GM12878 (cell line): ENCODE measurements around the gene IFNAR1. TPM values are rescaled to one million over a fixed set of nuclear protein-coding genes. Genes with fewer than 3 reads are reported as not detected.
A peak's percentile ranks its signal among the peaks of the same experiment; 100 is the strongest.

Source experiments
- ATAC-seq: fragments of 200-7000 bp; cut with Tn5 transposase; 3 replicates; pipeline ENCODE4 v1.9.1; 2020; ENCODE audit warnings: mild to moderate bottlenecking, moderate library complexity
- BruUV-seq: library from RNA; stranded (reverse); fragments of 400-500 nt; replicated peaks from 2 replicates; lab custom pipeline; 2021; lab: Mats Ljungman, UMichigan
- CTCF ChIA-PET: fragments of 300-600 bp; sonication (Branson Sonifier 250); formaldehyde crosslinking; extraction: SDS; loops from one replicate; lab custom pipeline; 2021; ENCODE audit warnings: inconsistent platforms; lab: Yijun Ruan, JAX
- POLR2A ChIA-PET: fragments of 350-600 bp; formaldehyde crosslinking; extraction: SDS; loops from one replicate; lab custom pipeline; 2021; ENCODE audit warnings: inconsistent platforms; lab: Charles Lee
- RAD21 ChIA-PET: fragments of 300-600 bp; sonication (Branson Sonifier 250); formaldehyde crosslinking; loops from one replicate; lab custom pipeline; 2023; ENCODE audit warnings: antibody characterized with exemption; ENCODE audit not compliant: unreplicated experiment; lab: Charles Lee
- SMC1A ChIA-PET: fragments of 300-600 bp; sonication (Branson Sonifier 250); formaldehyde crosslinking; loops from one replicate; lab custom pipeline; 2023; ENCODE audit not compliant: unreplicated experiment, uncharacterized antibody; lab: Charles Lee
- DNase-seq: peaks from one replicate; pipeline ENCODE4 v3.0.0-alpha.2; 2011; ENCODE audit warnings: low read depth, low spot score
- FAIRE-seq: peaks from 3 replicates; lab custom pipeline; 2011; peaks lifted over from hg19 to GRCh38; lab: Jason Lieb, UNC
- H2AFZ ChIP-seq: 2 replicates; pipeline ENCODE4 v1.6.0; 2011; ENCODE audit warnings: low read depth, low read length, control low read depth; ENCODE audit not compliant: control insufficient read depth
- H3K27ac ChIP-seq: 2 replicates; pipeline ENCODE4 v1.5.1; 2011; ENCODE audit warnings: control low read depth; ENCODE audit not compliant: control insufficient read depth, insufficient read depth
- H3K27me3 ChIP-seq, 2 experiments: replicated peaks in 1 of 2; 2 replicates each; pipeline versions ENCODE4 v1.6.0 to v1.6.1; 2011; ENCODE audit warnings: low read length in 1 of 2; ENCODE audit not compliant: control insufficient read depth in 2 of 2, insufficient read depth in 2 of 2
- H3K36me3 ChIP-seq, 2 experiments: 2 replicates each; pipeline ENCODE4 v1.5.1; 2011; ENCODE audit warnings: low read length in 1 of 2; ENCODE audit not compliant: control insufficient read depth in 2 of 2, insufficient read depth in 2 of 2
- H3K4me1 ChIP-seq: 2 replicates; pipeline ENCODE4 v1.6.1; 2011; ENCODE audit warnings: mild to moderate bottlenecking, low read length, moderate library complexity, mixed read lengths; ENCODE audit not compliant: control insufficient read depth, insufficient read depth
- H3K4me2 ChIP-seq: 2 replicates; pipeline ENCODE4 v1.6.0; 2011; ENCODE audit warnings: control low read depth; ENCODE audit not compliant: control insufficient read depth, insufficient read depth
- H3K4me3 ChIP-seq: fragments of 200-600 bp; sonication (generic); 2 replicates; pipeline ENCODE4 v1.5.1; 2016
- H3K79me2 ChIP-seq: 2 replicates; pipeline ENCODE4 v1.6.0; 2011; ENCODE audit warnings: low read length; ENCODE audit not compliant: control insufficient read depth, insufficient read depth
- H3K9ac ChIP-seq: 2 replicates; pipeline ENCODE4 v1.8.0; 2011; ENCODE audit warnings: low read length, control low read depth, mixed read lengths; ENCODE audit not compliant: control insufficient read depth, insufficient read depth
- H3K9me3 ChIP-seq: replicated peaks from 3 replicates; pipeline ENCODE4 v1.5.1; 2011; ENCODE audit warnings: mild to moderate bottlenecking, low read length; ENCODE audit not compliant: control insufficient read depth, insufficient read depth
- H4K20me1 ChIP-seq: 2 replicates; pipeline ENCODE4 v1.6.0; 2011; ENCODE audit not compliant: control insufficient read depth, insufficient read depth
- BRCA1 ChIP-seq: IDR thresholded peaks from 2 replicates; pipeline ENCODE4 v1.6.1; 2011; ENCODE audit warnings: low read depth, low read length, improper control_type of control experiment
- CREB1 ChIP-seq: IDR thresholded peaks from 2 replicates; pipeline ENCODE4 v1.6.1; 2012; ENCODE audit warnings: low read depth, mild to moderate bottlenecking, inconsistent platforms
- KAT2A ChIP-seq: conservative IDR thresholded peaks from 2 replicates; pipeline ENCODE4 v1.6.1; 2011; ENCODE audit warnings: low read depth, low read length; ENCODE audit not compliant: control insufficient read depth
- RAD51 ChIP-seq: fragments of 450-650 bp; IDR thresholded peaks from 2 replicates; pipeline ENCODE4 v1.6.1; 2016; ENCODE audit warnings: moderate library complexity, mild to moderate bottlenecking, inconsistent platforms
- SREBF2 ChIP-seq: IDR thresholded peaks from 2 replicates; pipeline ENCODE4 v1.6.1; 2012; ENCODE audit warnings: mild to moderate bottlenecking, low read length
- YY1 ChIP-seq: IDR thresholded peaks from 2 replicates; pipeline ENCODE4 v1.6.1; 2011; ENCODE audit warnings: low read depth, mild to moderate bottlenecking, low read length
- ZZZ3 ChIP-seq: IDR thresholded peaks from 2 replicates; pipeline ENCODE4 v1.6.1; 2011; ENCODE audit warnings: low read depth; ENCODE audit not compliant: control insufficient read depth, insufficient read length
- WGBS: methylation state at CpG from one replicate; pipeline ENCODE4 v1.1.6; 2016; ENCODE audit warnings: low lambda C conversion rate; ENCODE audit not compliant: insufficient replicate concordance, insufficient coverage; ENCODE audit errors: missing lambda C conversion rate; 5-methylcytosine and 5-hydroxymethylcytosine counted together
- in situ Hi-C: fragments of 300-500 bp; cut with MboI; formaldehyde crosslinking; loops from 9 replicates; pipeline ENCODE4 v1.14.3; 2018; ENCODE audit warnings: mixed read lengths
- intact Hi-C: fragments of 100-400 bp; cut with micrococcal nuclease; formaldehyde crosslinking; loops from one replicate; pipeline ENCODE4 v1.14.2; 2022; ENCODE audit not compliant: unreplicated experiment
- polyA plus RNA-seq, 11 experiments: library from polyadenylated mRNA; depleted of rRNA in 4 of 11; unstranded in 6 of 11; stranded (reverse) in 5 of 11; fragments of >200 nt; fragmentation: Nextera tagmentation in 4 of 11; fragmentation: Illumina TruSeq in 1 of 11; extraction: Ambion mirVana in 4 of 11; extraction: Trizol in 1 of 11; gene quantifications; 1 replicate in 1 of 11; 2 replicates in 10 of 11; pipeline versions ENCODE4 v1.2.1 to v1.2.3, GENCODE V29; 2011 to 2016; ENCODE audit warnings: inconsistent platforms in 2 of 11, missing spikeins in 2 of 11, low read depth in 1 of 11
- total RNA-seq, 4 experiments: library from RNA; depleted of rRNA in 3 of 4; stranded (reverse); fragments of >200 nt in 3 of 4; fragmentation: Illumina TruSeq in 1 of 4; extraction: Trizol in 1 of 4; gene quantifications; 2 replicates each; pipeline versions ENCODE4 v1.2.1 to v1.2.3, GENCODE V29; 2013 to 2021

Gene IFNAR1
- total and polyA plus RNA-seq, 10 of the 15 experiments (the other 5 are each of a cell fraction or from before 2014, with no cell fraction given), result 12.0 to 62.4 (median 24.6) TPM

DNA sequence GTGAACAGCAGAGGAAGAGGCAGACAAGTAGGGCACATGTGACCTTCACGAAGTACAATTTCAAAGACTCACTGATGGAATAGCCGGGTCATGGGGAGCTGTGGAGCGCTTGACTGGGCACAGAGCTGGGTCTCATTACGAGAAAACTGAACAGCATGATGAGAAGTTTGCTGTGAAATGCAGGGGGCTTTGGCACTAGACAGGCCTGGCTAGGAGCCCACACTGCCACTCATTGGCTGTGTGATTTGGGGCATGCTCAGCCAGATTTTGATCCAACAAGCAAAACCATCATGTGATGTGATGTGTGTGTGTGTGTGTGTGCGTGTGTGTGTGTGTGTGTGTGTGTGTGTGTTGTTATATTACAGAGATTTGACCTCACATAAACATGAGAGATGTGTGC is 73.6 kb downstream of the IFNAR1 start:
- ChIA-PET POLR2A (interaction anchor here (1.0 kb wide), 1 partner anchor 8 kb away, joined by 4 read pairs; no protein-coding TSS in a partner anchor), SMC1A (no interaction called here), RAD21 (no interaction called here), CTCF (interaction anchor here (0.6 to 0.8 kb wide), 3 partner anchors 37 to 781 kb away, joined by 3 read pairs; no protein-coding TSS in a partner anchor)
- FAIRE-seq (no peak), DNase-seq (no peak), ATAC-seq (no peak)
- no peak overlapping the region for H3K4me2 ChIP-seq
- H3K4me3 ChIP-seq, result no peak overlapping the region
- no peaks in the 10 kb centered on the region for H4K20me1 ChIP-seq
- H3K79me2 ChIP-seq, result peaks cover 2% of the 10 kb centered on the region
- BruUV-seq, result no TSS peak
- H3K4me1 ChIP-seq, result peaks cover 22% of the 10 kb centered on the region
- TF ChIP-seq ZZZ3, result no peak
- TF ChIP-seq RAD51, result peak; percentile 19; the same call in 1 of the 2 replicates
- no peak overlapping the region for H3K27ac ChIP-seq
- H3K27me3 ChIP-seq, result no peaks in the 10 kb centered on the region
- in situ Hi-C loops (no loop called here), intact Hi-C loops (no loop called here)
- H3K36me3 ChIP-seq, result no peaks in the 10 kb centered on the region
- no peak overlapping the region for H3K9ac ChIP-seq
- H2AFZ ChIP-seq, result no peak overlapping the region
- H3K9me3 ChIP-seq, result no peaks in the 10 kb centered on the region
- WGBS, result 64% methylated on average over 5 of the region's 5 CpGs

DNA sequence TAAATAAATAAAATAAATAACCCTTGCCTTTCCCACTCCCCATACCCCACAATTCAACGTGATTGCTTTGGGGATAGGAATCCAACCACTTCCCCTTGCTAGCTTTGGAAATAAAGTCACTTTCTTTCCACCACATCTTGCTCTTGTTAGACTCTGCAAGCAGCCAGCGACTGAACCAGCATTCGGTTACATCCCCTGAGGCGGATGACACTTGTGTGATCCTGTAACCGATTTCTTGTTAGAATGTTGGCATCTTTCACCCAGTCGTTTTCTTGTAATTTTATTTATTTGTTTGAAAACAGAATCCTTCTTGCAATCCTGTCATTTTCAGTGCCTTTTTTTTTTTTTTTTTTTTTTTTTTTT is 76.8 kb downstream of the IFNAR1 start:
- Histone ChIP-seq H3K27ac (no peak overlapping the region), H3K36me3 (no peaks in the 10 kb centered on the region), H2AFZ (no peak overlapping the region), H3K79me2 (peaks cover 34% of the 10 kb centered on the region), H3K4me1 (peaks cover 15% of the 10 kb centered on the region), H3K4me2 (no peak overlapping the region), H3K9me3 (no peaks in the 10 kb centered on the region), H3K27me3 (no peaks in the 10 kb centered on the region), H3K9ac (no peak overlapping the region), H4K20me1 (no peaks in the 10 kb centered on the region), H3K4me3 (no peak overlapping the region)
- intact Hi-C loops (loop anchor here (10.0 kb wide), 1 partner anchor 143 kb away; the partner anchor contains the start of genes GART and SON), in situ Hi-C loops (no loop called here)
- SMC1A ChIA-PET, result interaction anchor here (1.2 to 1.5 kb wide), 3 partner anchors 15 to 33 kb away, joined by 3 to 13 read pairs (median 6); no protein-coding TSS in a partner anchor
- BruUV-seq, result no TSS peak
- no peak for DNase-seq
- WGBS, result 79% methylated on average over 6 of the region's 6 CpGs
- RAD21 ChIA-PET, result interaction anchor here (0.6 to 1.1 kb wide), 2 partner anchors 12 to 16 kb away, joined by 3 to 8 read pairs; no protein-coding TSS in a partner anchor
- POLR2A ChIA-PET, result interaction anchor here (0.7 to 2.1 kb wide), 4 partner anchors 13 to 40 kb away, joined by 3 to 9 read pairs (median 4); no protein-coding TSS in a partner anchor
- FAIRE-seq, result no peak
- TF ChIP-seq BRCA1 (no peak), YY1 (no peak), KAT2A (no peak), CREB1 (no peak), SREBF2 (no peak)
- CTCF ChIA-PET, result interaction anchor here (1.1 kb wide), 1 partner anchor 40 kb away, joined by 3 read pairs; no protein-coding TSS in a partner anchor
- no peak for ATAC-seq
